Measurements from ENCODE around the gene AHRR. TPM values are rescaled to one million over a fixed set of nuclear protein-coding genes. Genes with fewer than 3 reads are reported as not detected.

Gene AHRR
- total and polyA plus RNA-seq, 3 donors from 2014 or later, result 36.9 to 68.5 (median 43.4) TPM

- TF ChIP-seq CTCF (IDR thresholded peaks at IDR 0.05) (no peak), POLR2A (IDR thresholded peaks at IDR 0.05) (no peak)
- no peaks in the 10 kb centered on the region for H3K36me3 ChIP-seq (ENCODE audit: low read depth, missing control alignments)
- intact Hi-C loops (cut with DNase I; ENCODE audit: low total_unique reads), result no loop called here
- no peak for DNase-seq
- H3K9me3 ChIP-seq, result no peaks in the 10 kb centered on the region
- H3K27ac ChIP-seq, result no peak overlapping the region
- peaks cover 7% of the 10 kb centered on the region for H3K4me1 ChIP-seq
- H3K4me3 ChIP-seq, result no peak overlapping the region
- 71 to 100% methylated on average over 1 to 18 of the region's 18 CpGs for WGBS, 2 donors
- H3K27me3 ChIP-seq, result no peaks in the 10 kb centered on the region
Measured at GRCh38 chr5:437281-437771, 115.8 kb downstream of the AHRR start.

- no peak overlapping the region for H3K27ac ChIP-seq
- no peak overlapping the region for H3K4me3 ChIP-seq
- WGBS, 2 donors, result 75 to 80% methylated on average over 13 to 14 of the region's 14 CpGs
- no peaks in the 10 kb centered on the region for H3K36me3 ChIP-seq (ENCODE audit: low read depth, missing control alignments)
- no peaks in the 10 kb centered on the region for H3K9me3 ChIP-seq
- no peak for TF ChIP-seq POLR2A (IDR thresholded peaks at IDR 0.05)
- TF ChIP-seq CTCF (IDR thresholded peaks at IDR 0.05), result no peak
- intact Hi-C loops (cut with DNase I; ENCODE audit: low total_unique reads), result no loop called here
- no peak for DNase-seq
- H3K4me1 ChIP-seq, result peaks cover 8% of the 10 kb centered on the region
- no peaks in the 10 kb centered on the region for H3K27me3 ChIP-seq
Measured at GRCh38 chr5:438481-438981, 117.0 kb downstream of the AHRR start.

GRCh38 chr5:439181-439580 is 117.7 kb downstream of the AHRR start:
- TF ChIP-seq CTCF (IDR thresholded peaks at IDR 0.05) (no peak), POLR2A (IDR thresholded peaks at IDR 0.05) (no peak)
- no peak overlapping the region for H3K4me3 ChIP-seq
- 87 to 91% methylated on average over 8 of the region's 8 CpGs for WGBS, 2 donors
- H3K27ac ChIP-seq, result no peak overlapping the region
- DNase-seq, result no peak
- peaks cover 15% of the 10 kb centered on the region for H3K4me1 ChIP-seq
- H3K9me3 ChIP-seq, result no peaks in the 10 kb centered on the region
- no peaks in the 10 kb centered on the region for H3K27me3 ChIP-seq
- no peaks in the 10 kb centered on the region for H3K36me3 ChIP-seq (ENCODE audit: low read depth, missing control alignments)
- intact Hi-C loops (cut with DNase I; ENCODE audit: low total_unique reads), result no loop called here

GRCh38 chr5:439636-440035 is 118.1 kb downstream of the AHRR start:
- H3K27ac ChIP-seq, result no peak overlapping the region
- H3K36me3 ChIP-seq (ENCODE audit: low read depth, missing control alignments), result no peaks in the 10 kb centered on the region
- intact Hi-C loops (cut with DNase I; ENCODE audit: low total_unique reads), result no loop called here
- H3K4me3 ChIP-seq, result no peak overlapping the region
- no peaks in the 10 kb centered on the region for H3K9me3 ChIP-seq
- H3K4me1 ChIP-seq, result peaks cover 18% of the 10 kb centered on the region
- H3K27me3 ChIP-seq, result no peaks in the 10 kb centered on the region
- TF ChIP-seq POLR2A (IDR thresholded peaks at IDR 0.05), result no peak
- no peak for TF ChIP-seq CTCF (IDR thresholded peaks at IDR 0.05)
- DNase-seq, result no peak
- 74 to 76% methylated on average over 10 to 14 of the region's 14 CpGs for WGBS, 2 donors
